Heart left ventricle (tissue), 16 donors: ENCODE measurements around the gene MKNK1. TPM values are rescaled to one million over a fixed set of nuclear protein-coding genes. Genes with fewer than 3 reads are reported as not detected.

ENCODE experiments used
- ATAC-seq, 4 donors: fragments of 200-7000 bp; cut with Tn5 transposase; one replicate each; pipeline ENCODE4 v1.9.1; 2020 to 2022; ENCODE audit warnings: moderate library complexity in 4 of 4, mild to moderate bottlenecking in 3 of 4, moderate number of reproducible peaks in 1 of 4
- DNase-seq, 5 donors: peaks; one replicate each; pipeline ENCODE4 v3.0.0-alpha.2; 2020
- H3K27ac ChIP-seq, 12 donors: fragments of 200-600 bp; sonication (generic) in 4 of 12; one replicate each; pipeline versions ENCODE4 v1.5.0 to v1.8.0; 2016 to 2022; ENCODE audit warnings: mild to moderate bottlenecking in 2 of 12
- H3K27me3 ChIP-seq, 9 donors: fragments of 200-600 bp; sonication (generic) in 2 of 9; one replicate each; pipeline versions ENCODE4 v1.5.1 to v1.8.0; 2016 to 2022; ENCODE audit warnings: mild to moderate bottlenecking in 3 of 9
- H3K36me3 ChIP-seq, 9 donors: fragments of 200-600 bp; sonication (generic) in 2 of 9; one replicate each; pipeline versions ENCODE4 v1.5.0 to v1.8.0; 2018 to 2022; ENCODE audit warnings: mild to moderate bottlenecking in 2 of 9
- H3K4me1 ChIP-seq, 12 donors: fragments of 200-600 bp; sonication (generic) in 4 of 12; one replicate each; pipeline versions ENCODE4 v1.5.0 to v1.8.0; 2016 to 2022; ENCODE audit warnings: mild to moderate bottlenecking in 3 of 12
- H3K4me3 ChIP-seq, 12 donors: fragments of 200-600 bp; sonication (generic) in 4 of 12; one replicate each; pipeline versions ENCODE4 v1.5.0 to v1.8.0; 2017 to 2022; ENCODE audit warnings: mild to moderate bottlenecking in 9 of 12, moderate library complexity in 4 of 12
- H3K9me3 ChIP-seq, 12 donors: fragments of 200-600 bp; sonication (generic) in 4 of 12; one replicate each; pipeline versions ENCODE4 v1.5.0 to v1.8.0; 2016 to 2022; ENCODE audit warnings: mild to moderate bottlenecking in 1 of 12
- CTCF ChIP-seq, 12 donors: fragments of 200-600 bp; sonication (generic) in 4 of 12; IDR thresholded peaks; one replicate each; pipeline versions ENCODE4 v1.5.0 to v1.8.0; 2018 to 2022; ENCODE audit warnings: antibody characterized with exemption in 12 of 12, mild to moderate bottlenecking in 5 of 12
- POLR2A ChIP-seq, 2 donors: fragments of 450-650 bp; IDR thresholded peaks; one replicate each; pipeline ENCODE4 v1.6.1; 2017; ENCODE audit warnings: antibody characterized with exemption in 2 of 2, mild to moderate bottlenecking in 2 of 2, moderate library complexity in 2 of 2
- WGBS, 4 donors: extraction: QIAGEN DNeasy Blood & Tissue Kit in 2 of 4; methylation state at CpG; one replicate each; pipeline versions ENCODE4 v1.1.5 to v1.1.7; 2013 to 2018; 5-methylcytosine and 5-hydroxymethylcytosine counted together
- intact Hi-C, 10 donors: fragments of 100-400 bp; cut with DNase I; formaldehyde crosslinking; loops; one replicate each; pipeline versions ENCODE4 v1.11.1 to v1.14.2; 2022
- polyA plus RNA-seq, 2 donors: library from polyadenylated mRNA; stranded (reverse); fragments of 200-250 nt; gene quantifications; one replicate each; pipeline ENCODE4 v1.2.3, GENCODE V29; 2013
- total RNA-seq, 9 donors: library from RNA; depleted of rRNA in 2 of 9; stranded (reverse); fragments of >200 nt in 2 of 9; fragmentation: NEBNext Ultra II Directional in 3 of 9; extraction: Animal tissue kit (Norgen Biotek cat#: 25700) in 3 of 9; gene quantifications; one replicate each; pipeline versions ENCODE4 v1.1.0 to v1.2.4, GENCODE V29; 2016 to 2023
- donor health status: ischemic (EF 13 %, LVEDD 7.1; RV severe dilation, severe dysfunction).
- donor health status: healthy with polysubstance abuse.
- donor health status: DM: no; HTN: yes; CAD: no.
- donor health status: DM: no; HTN: no; CAD: no.
- donor health status: ischemic (EF 25% LVEDD 6.9; RV normal size, moderate dysfunction).
- donor health status: ischemic (EF 25% LVEDD 5.7; RV mildly dilated, moderate dysfunction).
- donor health status: healthy.
- donor health status: DM: yes; HTN: yes; CAD: no.
- donor health status: ischemic (EF 35%, LVEDD 5.7; RV mildly dilated, moderate dysfunction).
- donor health status: nonischemic (EF 11% LVEDD 7.7; RV severe dilation, severe dysfunction).
- donor health status: DM: yes; HTN: yes; CAD: no.
- donor health status: PGD.
- donor health status: ischemic (EF 29% LVEDD 5.4; RV normal size, mild dysfunction).
- donor health status: nonischemic (EF 23%, LVEDD 6.1; RV moderate dilation, normal function).

The MKNK1 gene
- total and polyA plus RNA-seq, 11 donors = 23.1 to 77.6 (median 35.3) TPM

- H3K4me1 ChIP-seq = peaks cover 0 to 8% (median 0%) of the 10 kb centered on the region in 12 donors
- peaks cover 5 to 44% (median 20%) of the 10 kb centered on the region in 9 donors for H3K27me3 ChIP-seq
- no peak for TF ChIP-seq CTCF (IDR thresholded peaks at IDR 0.05)
- no peak for TF ChIP-seq POLR2A (IDR thresholded peaks at IDR 0.05)
- WGBS, 4 donors = 71 to 79% (median 74%) methylated on average over 9 of the region's 9 CpGs
- ATAC-seq = no peak
- intact Hi-C loops = no loop called here
- no peak overlapping the region for H3K4me3 ChIP-seq
- H3K27ac ChIP-seq = no peak overlapping the region
- no peaks in the 10 kb centered on the region for H3K36me3 ChIP-seq
- H3K9me3 ChIP-seq = no peaks in the 10 kb centered on the region
- DNase-seq = peak in 1 of 5 donors; percentile 24
Observed at GRCh38 chr1:46539972-46540371, 64.1 kb downstream of the MKNK1 start.

GRCh38 chr1:46538147-46538546 is 65.9 kb downstream of the MKNK1 start:
- Histone ChIP-seq H3K27me3 (peaks cover 0 to 28% (median 5%) of the 10 kb centered on the region in 9 donors), H3K4me1 (peaks cover 0 to 6% (median 0%) of the 10 kb centered on the region in 12 donors), H3K36me3 (no peaks in the 10 kb centered on the region), H3K27ac (no peak overlapping the region), H3K9me3 (no peaks in the 10 kb centered on the region), H3K4me3 (no peak overlapping the region)
- ATAC-seq (no peak), DNase-seq (no peak)
- intact Hi-C loops = no loop called here
- TF ChIP-seq CTCF (IDR thresholded peaks at IDR 0.05) = no peak
- no peak for TF ChIP-seq POLR2A (IDR thresholded peaks at IDR 0.05)
- 58 to 86% (median 68%) methylated on average over 2 of the region's 2 CpGs for WGBS, 4 donors

- no peaks in the 10 kb centered on the region for H3K9me3 ChIP-seq
- DNase-seq = no peak
- H3K27ac ChIP-seq = no peak overlapping the region
- intact Hi-C loops = no loop called here
- TF ChIP-seq POLR2A (IDR thresholded peaks at IDR 0.05) (no peak), CTCF (IDR thresholded peaks at IDR 0.05) (no peak)
- 57 to 78% (median 72%) methylated on average over 2 of the region's 2 CpGs for WGBS, 4 donors
- ATAC-seq = no peak
- H3K36me3 ChIP-seq = no peaks in the 10 kb centered on the region
- H3K4me3 ChIP-seq = no peak overlapping the region
- peaks cover 0 to 9% (median 1%) of the 10 kb centered on the region in 12 donors for H3K4me1 ChIP-seq
- peaks cover 0 to 23% (median 1%) of the 10 kb centered on the region in 9 donors for H3K27me3 ChIP-seq
Observed at GRCh38 chr1:46537651-46538050, 66.4 kb downstream of the MKNK1 start.

- 93 to 99% (median 97%) methylated on average over 1 of the region's 1 CpG for WGBS, 4 donors
- DNase-seq (no peak), ATAC-seq (no peak)
- Histone ChIP-seq H3K27me3 (peaks cover 0 to 29% (median 0%) of the 10 kb centered on the region in 9 donors), H3K4me1 (peaks cover 0 to 11% (median 2%) of the 10 kb centered on the region in 12 donors), H3K9me3 (no peaks in the 10 kb centered on the region), H3K27ac (no peak overlapping the region), H3K36me3 (no peaks in the 10 kb centered on the region), H3K4me3 (no peak overlapping the region)
- intact Hi-C loops = no loop called here
- TF ChIP-seq POLR2A (IDR thresholded peaks at IDR 0.05) (no peak), CTCF (IDR thresholded peaks at IDR 0.05) (no peak)
Observed at GRCh38 chr1:46536527-46536926, 67.5 kb downstream of the MKNK1 start.
